GM19455 (cell line): ENCODE data around the gene MRPS6.

Experiments
- ATAC-seq: cut with Tn5 transposase; IDR thresholded peaks from one replicate; pipeline ENCODE4 v1.9.1; 2021; ENCODE audit not compliant: unreplicated experiment

The MRPS6 gene

GRCh38 chr21:34131586-34131985 lies 58.2 kb downstream of the MRPS6 start:
- ATAC-seq: no peak

GRCh38 chr21:34132202-34132601 lies 58.8 kb downstream of the MRPS6 start:
- no peak for ATAC-seq

GRCh38 chr21:34132926-34133325 lies 59.5 kb downstream of the MRPS6 start:
- no peak for ATAC-seq

- ATAC-seq: no peak
Observed at GRCh38 chr21:34133392-34133791, 60.0 kb downstream of the MRPS6 start.

GRCh38 chr21:34133802-34134201 lies 60.4 kb downstream of the MRPS6 start:
- no peak for ATAC-seq

- no peak for ATAC-seq
Observed at GRCh38 chr21:34135330-34135729, 62.0 kb downstream of the MRPS6 start.

GRCh38 chr21:34141373-34141772 lies 68.0 kb downstream of the MRPS6 start:
- no peak for ATAC-seq

GRCh38 chr21:34143685-34144182 lies 70.4 kb downstream of the MRPS6 start:
- ATAC-seq: no peak

GRCh38 chr21:34144224-34144623 lies 70.8 kb downstream of the MRPS6 start:
- no peak for ATAC-seq

GRCh38 chr21:34147792-34148418 lies 74.5 kb downstream of the MRPS6 start:
- no peak for ATAC-seq

GRCh38 chr21:34148419-34148804 lies 75.0 kb downstream of the MRPS6 start:
- no peak for ATAC-seq

GRCh38 chr21:34148826-34149558 lies 75.6 kb downstream of the MRPS6 start:
- ATAC-seq: no peak

- no peak for ATAC-seq
Observed at GRCh38 chr21:34152500-34152899, 79.1 kb downstream of the MRPS6 start.

GRCh38 chr21:34154878-34155277 lies 81.5 kb downstream of the MRPS6 start:
- no peak for ATAC-seq

GRCh38 chr21:34156957-34157356 lies 83.6 kb downstream of the MRPS6 start:
- ATAC-seq: no peak

GRCh38 chr21:34157521-34157920 lies 84.1 kb downstream of the MRPS6 start:
- ATAC-seq: no peak

GRCh38 chr21:34158866-34159835 lies 85.8 kb downstream of the MRPS6 start:
- ATAC-seq: no peak

GRCh38 chr21:34166468-34166867 lies 93.1 kb downstream of the MRPS6 start:
- no peak for ATAC-seq

GRCh38 chr21:34170886-34171285 lies 97.5 kb downstream of the MRPS6 start:
- ATAC-seq: no peak

- no peak for ATAC-seq
Observed at GRCh38 chr21:34174470-34174869, 101.1 kb downstream of the MRPS6 start.

GRCh38 chr21:34176448-34176847 lies 103.1 kb downstream of the MRPS6 start:
- ATAC-seq: no peak
